Ovary (tissue), 1 donor: ENCODE measurements around the gene SLC6A16.

Experiments
- EP300 ChIP-seq: sonication (generic); formaldehyde crosslinking; IDR thresholded peaks from one replicate; pipeline ENCODE4 v1.6.1; 2017; ENCODE audit warnings: antibody characterized with exemption
- POLR2A ChIP-seq: fragments of 450-650 bp; IDR thresholded peaks from one replicate; pipeline ENCODE4 v1.6.1; 2017; ENCODE audit warnings: antibody characterized with exemption, mild to moderate bottlenecking, moderate library complexity

GRCh38 chr19:49347835-49348234, 22.8 kb upstream of the SLC6A16 start:
- TF ChIP-seq POLR2A (no peak), EP300 (no peak)
